ENCODE measurements around the gene TAAR5. TPM values are rescaled to one million over a fixed set of nuclear protein-coding genes. Genes with fewer than 3 reads are reported as not detected.
A peak's percentile ranks its signal among the peaks of the same experiment; 100 is the strongest.
"Not testable (repeated sequence)": the region's sequence is repeated elsewhere in the genome, so short reads cannot be mapped to it uniquely, and the experiment has no call there.

The TAAR5 gene, protein sequence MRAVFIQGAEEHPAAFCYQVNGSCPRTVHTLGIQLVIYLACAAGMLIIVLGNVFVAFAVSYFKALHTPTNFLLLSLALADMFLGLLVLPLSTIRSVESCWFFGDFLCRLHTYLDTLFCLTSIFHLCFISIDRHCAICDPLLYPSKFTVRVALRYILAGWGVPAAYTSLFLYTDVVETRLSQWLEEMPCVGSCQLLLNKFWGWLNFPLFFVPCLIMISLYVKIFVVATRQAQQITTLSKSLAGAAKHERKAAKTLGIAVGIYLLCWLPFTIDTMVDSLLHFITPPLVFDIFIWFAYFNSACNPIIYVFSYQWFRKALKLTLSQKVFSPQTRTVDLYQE
- total RNA-seq = not detected

DNA sequence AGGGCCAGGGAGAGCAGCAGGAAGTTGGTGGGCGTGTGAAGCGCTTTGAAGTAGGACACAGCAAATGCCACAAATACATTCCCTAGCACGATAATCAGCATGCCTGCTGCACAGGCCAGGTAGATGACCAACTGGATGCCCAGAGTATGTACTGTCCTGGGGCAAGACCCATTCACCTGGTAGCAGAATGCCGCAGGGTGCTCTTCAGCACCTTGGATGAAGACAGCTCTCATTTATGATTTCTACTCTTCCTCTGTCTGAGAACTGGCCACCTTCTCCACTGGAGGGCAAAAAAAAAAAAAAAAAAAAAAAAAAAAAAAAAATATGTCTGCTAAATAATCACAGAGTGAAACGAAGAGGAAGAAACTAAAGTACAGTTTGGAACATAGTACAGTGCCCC lies at the start of gene TAAR5:
TSS of gene TAAR5 (minus strand) at position 288 of the 400 bp plus-strand sequence. CDS start at position 233, 55 bp downstream.
- no peak for DNase-seq (ENCODE audit: low spot score)

DNA sequence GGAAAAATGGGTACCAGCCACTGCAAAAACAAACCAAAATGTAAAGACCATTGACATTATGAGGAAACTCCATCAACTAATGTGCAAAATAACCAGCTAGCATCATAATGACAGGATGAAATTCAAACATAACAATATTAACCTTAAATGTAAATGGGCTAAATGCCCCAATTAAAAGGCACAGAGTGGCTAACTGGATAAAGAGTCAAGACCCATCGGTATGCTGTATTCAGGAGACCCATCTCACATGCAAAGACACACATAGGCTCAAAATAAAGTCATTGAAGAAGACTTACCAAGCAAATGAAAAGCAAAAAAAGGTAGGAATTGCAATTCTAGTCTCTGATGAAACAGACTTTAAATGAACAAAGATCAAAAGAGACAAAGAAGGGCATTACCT lies 47.6 kb upstream of the TAAR5 start:
- not testable (repeated sequence) for DNase-seq (ENCODE audit: low spot score)

DNA sequence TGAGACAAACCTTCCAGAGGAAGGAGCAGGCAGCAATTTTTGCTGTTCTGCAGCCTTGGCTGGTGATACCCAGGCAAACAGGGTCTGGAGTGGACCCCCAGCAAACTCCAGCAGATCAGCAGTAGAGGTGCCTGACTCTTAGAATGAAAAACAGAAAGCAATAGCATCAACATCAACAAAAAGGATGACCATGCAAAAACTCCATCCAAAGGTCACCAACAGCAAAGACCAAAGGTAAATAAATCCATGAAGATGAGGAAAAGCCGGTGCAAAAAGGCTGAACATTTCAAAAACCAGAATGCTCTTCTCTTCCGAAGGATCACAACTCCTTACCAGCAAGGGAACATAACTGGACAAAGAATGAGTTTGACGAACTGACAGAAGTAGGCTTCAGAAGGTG lies 46.4 kb upstream of the TAAR5 start:
- DNase-seq (ENCODE audit: low spot score) = not testable (repeated sequence)

DNA sequence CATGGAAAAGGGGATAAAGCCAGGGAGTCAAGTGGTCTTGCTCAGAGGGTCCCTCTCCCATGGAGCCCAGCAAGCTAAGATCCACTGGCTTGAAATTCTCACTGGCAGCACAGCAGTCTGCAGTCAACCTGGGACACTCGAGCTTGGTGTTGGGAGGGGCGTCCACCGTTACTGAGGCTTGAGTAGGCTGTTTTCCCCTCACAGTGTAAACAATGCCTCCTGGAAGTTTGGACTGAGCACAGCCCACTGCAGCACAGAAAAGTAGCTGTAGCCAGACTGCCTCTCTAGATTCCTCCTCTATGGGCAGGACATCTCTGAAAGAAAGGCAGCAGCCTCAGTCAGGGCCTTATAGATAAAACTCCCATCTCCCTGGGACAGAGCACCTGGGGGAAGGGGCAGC lies 45.7 kb upstream of the TAAR5 start:
- DNase-seq (ENCODE audit: low spot score) = not testable (repeated sequence)

DNA sequence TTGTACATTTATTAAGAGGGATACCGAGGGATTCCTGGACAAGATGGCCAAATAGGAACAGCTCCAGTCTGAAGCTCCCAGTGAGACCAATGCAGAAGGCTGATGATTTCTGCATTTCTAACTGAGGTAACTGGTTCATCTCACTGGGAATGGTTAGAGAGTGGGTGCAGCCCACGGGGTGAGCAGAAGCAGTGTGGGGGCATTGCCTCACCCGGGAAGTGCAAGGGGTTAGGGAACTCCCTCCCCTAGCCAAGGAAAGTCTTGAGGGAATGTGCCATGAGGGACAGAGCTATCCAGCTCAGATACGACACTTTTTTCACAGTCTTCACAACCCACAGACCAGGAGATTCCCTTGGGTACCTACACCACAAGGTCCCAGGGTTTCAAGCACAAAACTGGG lies 45.3 kb upstream of the TAAR5 start:
- no peak for DNase-seq (ENCODE audit: low spot score)

DNA sequence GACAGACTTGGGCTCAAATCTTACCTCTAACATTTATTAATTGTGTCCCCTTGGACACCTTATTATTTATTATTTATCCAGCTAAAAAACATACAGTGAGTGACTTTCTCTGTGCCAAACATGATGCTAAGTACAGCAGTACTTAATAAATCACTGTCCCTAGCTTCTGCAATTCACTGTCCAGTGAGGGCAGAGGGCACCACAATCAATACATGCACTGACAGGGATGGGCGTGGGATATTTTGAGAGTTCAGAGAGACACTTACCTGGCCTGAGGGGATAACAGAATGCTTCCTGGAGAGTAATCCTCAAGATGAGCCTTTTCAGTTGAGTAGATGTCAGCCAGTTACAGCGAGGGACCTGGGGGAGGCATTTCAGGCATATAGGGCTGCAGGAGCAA lies 43.8 kb upstream of the TAAR5 start:
- DNase-seq (ENCODE audit: low spot score) = no peak

DNA sequence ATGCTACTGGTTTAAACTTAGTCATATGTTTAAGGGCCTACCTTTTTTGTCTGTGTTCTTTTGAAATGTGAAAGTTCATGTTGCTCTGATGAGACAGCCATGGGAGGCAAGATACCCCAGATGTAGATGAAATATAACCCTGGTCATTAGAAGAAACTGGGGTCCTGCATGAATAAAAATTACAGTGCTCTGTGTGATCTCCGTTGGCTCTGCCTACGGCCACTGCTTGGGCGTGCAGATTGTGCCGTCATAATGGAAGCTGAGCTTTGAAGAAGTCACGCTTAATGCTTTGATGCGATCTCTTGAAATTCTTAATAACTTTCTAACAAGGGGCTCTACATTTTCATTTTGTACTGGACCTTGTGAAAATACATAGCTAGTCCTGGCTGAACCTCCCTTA lies 34.6 kb upstream of the TAAR5 start, which contains the start of gene TAAR2:
TSS of gene TAAR2 (minus strand) at position 101 of the 400 bp plus-strand sequence. CDS start at position 101, 0 bp downstream.
- DNase-seq (ENCODE audit: low spot score) = no peak

DNA sequence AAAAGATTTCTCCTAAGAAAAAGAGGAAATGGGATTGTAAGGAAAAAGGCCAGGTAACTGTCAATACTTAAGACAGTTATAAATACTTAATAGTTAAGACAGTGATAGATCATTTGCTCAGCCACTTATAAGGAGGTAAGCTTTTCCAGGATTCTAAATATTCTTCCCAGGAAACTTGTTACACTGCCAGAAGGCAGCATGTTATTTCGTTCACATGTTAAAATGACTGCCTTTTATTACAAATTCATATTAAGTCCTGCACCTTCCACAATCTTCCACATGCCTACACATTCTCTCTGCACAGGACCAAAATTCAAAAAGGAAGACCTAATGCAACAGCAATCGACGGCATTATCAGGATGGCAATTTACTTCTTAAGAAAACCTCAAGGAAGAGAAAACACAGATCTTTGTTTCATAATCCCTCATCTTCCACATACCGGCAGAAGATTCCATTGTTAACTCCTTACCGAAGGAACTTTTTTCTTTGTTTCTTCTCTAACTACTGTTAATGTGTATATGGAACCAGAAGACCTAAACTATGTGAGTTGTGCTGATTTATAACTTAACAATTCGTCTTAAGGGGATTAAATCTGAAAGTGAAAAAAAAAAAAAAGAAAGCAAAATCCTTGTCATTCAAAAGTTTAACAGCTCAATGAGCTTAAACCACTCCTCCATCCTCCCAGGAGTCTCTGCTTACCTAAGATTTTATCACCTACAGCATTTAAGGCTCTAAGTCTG lies 33.7 kb upstream of the TAAR5 start:
- no peak for DNase-seq (ENCODE audit: low spot score)

DNA sequence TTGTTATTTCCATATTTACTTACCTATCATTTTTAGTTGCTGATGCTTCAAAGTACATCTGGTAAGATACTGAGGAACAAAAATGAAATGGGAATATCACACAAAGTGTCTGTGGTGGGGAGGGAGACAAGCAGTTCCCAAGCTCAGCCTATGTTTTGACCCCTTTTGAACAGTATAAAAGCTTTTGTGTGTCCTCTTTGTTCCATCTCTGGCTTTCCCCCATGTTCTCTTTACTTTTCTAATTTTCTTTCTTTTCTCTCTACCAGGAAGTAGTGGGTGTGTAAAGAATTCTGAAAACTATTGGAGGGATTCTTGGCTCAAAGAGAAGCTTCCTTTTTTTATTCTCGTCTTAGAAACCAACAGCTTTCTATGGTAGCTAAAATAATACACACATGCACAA lies 27.1 kb upstream of the TAAR5 start:
- DNase-seq (ENCODE audit: low spot score) = no peak

DNA sequence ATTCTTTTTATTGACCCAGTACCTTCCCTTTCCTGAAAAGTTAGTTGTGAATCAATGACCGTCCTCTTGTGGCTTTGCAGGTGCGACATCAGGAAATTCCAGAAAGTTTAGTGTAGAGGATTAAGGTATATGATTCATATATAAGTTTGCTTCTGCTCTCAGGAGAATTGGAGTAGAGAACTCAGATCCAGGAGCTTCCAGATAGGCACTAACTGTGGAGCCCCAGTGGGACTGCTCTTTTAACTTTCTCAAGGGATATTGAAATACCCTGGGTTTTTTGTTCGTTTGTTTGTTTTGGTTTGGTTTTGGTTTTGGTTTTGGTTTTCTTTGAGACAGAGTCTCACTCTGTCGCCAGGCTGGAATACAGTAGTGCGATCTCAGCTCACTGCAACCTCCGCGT lies 25.0 kb upstream of the TAAR5 start:
- DNase-seq (ENCODE audit: low spot score) = no peak

DNA sequence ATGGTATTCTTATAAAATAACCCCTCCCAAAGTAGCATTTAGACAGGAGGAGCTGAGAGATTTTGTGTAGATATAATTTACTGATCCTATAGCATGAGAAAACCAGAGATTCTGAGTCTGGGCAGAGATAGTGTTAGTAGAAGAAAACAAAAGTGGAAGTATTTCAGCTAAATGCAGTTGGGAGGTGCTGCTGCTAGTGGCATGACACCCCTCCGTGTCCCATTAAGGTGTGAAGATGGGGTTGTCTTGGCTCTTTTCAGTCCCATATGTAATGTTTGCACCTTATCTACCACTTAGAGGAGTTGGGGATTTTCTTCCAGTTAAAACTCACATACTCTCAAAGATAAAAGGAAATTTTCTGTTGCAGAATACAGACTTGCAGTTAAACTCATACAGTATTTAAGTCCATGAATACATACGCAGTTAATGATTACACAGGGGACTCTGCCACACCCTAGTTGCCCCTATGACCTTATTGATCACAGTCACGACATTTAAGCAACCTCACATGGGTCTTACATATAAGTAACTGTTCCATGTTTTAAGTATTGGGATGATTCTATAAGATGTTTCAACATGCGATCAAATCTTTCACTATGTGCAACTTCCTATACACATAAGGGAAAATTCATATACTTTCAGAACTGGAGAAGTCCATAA lies 23.0 kb upstream of the TAAR5 start:
- peak; percentile 42 for DNase-seq (ENCODE audit: low spot score)

DNA sequence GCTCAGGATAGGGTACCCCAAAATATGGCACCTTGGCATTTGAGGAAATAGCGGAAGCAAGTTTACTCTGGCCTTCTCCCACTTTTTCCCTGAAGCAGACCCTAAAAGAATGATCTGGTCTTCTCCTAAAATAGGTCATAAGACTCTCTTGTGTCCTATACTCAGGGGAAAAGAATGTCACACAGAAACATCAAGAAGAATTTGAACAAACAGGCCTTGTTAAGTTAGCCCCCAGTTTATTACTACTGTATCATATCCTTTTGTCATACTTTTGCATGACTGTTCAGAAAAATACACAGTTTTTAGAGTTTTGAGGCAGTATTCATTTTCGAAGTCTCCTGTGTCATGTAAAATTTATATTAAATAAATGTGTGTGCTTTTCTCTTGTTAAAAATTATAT lies 22.1 kb upstream of the TAAR5 start:
- DNase-seq (ENCODE audit: low spot score) = no peak

DNA sequence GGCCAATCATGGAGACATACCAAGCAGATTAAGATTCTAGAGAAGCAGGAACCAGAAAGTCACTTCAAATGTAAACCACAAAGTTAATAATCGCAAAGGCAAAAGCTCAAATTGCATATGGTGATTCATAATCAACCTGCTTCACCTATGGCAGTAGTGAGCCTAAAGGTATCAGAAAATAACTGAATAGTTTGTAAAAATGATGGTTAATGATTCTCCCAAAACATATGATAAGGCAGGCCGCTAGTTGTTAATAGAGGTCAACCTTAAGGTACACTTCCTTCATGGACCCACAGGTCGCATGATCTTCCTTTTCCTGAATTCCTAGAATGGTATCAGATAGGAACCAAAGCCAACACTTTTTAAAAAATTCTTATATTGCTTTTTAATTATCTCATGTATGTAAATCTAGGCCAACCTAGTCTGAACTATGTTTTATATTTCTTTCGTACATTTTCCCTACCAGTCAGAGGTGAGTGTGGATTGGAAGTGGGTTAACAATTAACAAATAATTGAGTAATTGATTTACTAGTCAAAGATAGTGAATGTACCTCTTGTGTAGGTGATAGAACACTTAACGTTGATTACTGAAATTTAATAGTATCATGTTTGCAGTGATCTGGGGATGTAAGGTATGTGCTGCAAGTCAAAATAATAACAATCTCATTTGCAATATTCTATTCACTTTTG lies 18.1 kb upstream of the TAAR5 start:
- peak; percentile 21 for DNase-seq (ENCODE audit: low spot score)

DNA sequence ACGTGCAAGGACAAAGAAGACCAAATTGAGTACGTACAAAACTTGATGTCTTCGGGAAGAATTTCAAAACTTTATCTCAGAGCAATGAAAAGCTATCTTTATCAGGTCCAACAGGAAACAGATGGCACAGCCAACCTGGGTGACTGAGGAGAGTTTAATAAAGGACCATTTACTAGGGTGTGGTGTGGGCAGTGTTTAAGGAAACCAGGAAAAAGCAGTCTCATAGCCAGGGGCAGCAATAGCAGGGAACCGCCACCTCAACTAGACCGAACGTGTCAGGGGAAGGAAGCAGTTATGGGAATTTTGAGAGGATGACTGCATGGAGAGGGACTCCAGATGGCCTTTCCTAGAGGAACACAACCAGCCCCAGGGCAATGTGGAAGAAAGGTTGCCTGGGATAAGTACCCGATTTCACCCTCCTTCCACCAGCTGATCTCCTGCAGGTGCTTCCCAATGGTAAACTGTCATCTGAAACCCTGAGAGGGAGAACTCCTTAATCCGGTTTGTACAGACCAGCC lies 15.2 kb upstream of the TAAR5 start:
- DNase-seq (ENCODE audit: low spot score) = no peak

DNA sequence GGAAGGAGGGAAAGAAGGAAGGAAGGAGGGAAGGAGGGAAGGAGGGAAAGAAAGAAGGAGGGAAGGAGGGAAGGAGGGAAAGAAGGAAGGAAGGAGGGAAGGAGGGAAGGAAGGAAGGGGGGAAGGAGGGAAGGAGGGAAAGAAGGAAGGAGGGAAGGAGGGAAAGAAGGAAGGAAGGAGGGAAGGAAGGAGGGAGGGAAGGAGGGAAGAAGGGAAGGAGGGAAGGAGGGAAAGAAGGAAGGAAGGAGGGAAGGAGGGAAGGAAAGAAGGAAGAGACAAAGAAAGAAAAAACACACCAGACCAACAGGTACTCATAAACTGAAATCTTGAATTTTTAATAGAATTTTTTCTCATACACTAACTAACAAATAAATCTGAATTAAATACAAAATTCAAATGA lies 11.4 kb upstream of the TAAR5 start:
- not testable (repeated sequence) for DNase-seq (ENCODE audit: low spot score)

DNA sequence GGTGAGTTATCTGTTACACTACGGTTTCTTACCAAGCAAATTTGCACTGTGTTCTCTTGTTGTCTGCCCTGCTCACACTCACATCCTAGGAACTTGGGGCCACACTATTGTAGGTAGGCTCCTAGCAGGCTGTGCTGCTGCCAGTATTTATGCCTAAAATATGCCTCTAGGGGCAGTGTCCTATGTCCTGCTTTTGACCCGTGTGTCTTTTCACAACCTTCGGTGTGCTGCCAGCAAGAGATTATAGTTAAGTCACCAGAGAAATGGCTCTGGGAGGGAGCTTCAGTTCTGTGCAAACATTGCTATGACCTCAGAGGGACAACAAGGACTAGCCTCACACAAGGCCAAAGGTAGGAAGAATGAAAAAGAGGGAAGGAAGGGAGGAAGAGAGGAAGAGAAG lies 8.9 kb upstream of the TAAR5 start:
- DNase-seq (ENCODE audit: low spot score) = no peak

DNA sequence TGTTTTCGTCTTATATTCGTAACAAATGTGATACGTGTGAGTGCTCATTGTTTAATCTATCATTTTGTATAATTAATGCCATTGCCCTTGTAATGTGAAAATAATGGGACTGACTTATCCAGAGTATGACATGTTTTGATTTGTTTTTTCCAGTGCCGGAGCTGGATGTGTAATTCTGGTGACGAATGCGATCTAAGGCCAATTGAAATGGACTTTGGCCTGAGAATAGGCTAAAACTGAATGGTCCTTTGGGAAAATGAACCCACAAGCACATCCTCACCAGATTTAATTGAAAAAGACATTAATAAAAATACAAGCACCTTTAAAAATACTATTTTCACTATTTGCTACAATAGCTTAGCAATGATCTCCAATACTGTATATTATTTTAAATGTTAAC lies 6.7 kb upstream of the TAAR5 start:
- DNase-seq (ENCODE audit: low spot score) = no peak

DNA sequence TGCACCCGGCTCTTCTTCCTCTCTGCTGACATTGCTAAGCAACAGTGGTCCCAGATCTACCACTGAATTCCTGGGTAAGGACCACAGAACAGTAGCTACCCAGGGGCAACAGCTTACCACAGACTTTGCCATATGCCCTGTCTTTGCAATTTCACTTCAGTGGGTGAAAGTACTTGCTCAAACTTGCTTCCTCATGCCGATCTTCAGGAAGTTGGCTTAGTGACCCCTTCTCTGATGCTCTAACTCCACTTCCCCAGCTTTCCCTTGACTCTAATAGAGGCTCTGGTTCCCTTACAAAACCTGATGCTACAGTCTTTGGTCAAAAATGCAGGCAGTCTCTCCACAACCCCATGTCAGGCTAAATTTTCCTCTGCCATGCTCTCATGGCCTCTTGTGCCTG lies 3.3 kb upstream of the TAAR5 start:
- DNase-seq (ENCODE audit: low spot score) = no peak

DNA sequence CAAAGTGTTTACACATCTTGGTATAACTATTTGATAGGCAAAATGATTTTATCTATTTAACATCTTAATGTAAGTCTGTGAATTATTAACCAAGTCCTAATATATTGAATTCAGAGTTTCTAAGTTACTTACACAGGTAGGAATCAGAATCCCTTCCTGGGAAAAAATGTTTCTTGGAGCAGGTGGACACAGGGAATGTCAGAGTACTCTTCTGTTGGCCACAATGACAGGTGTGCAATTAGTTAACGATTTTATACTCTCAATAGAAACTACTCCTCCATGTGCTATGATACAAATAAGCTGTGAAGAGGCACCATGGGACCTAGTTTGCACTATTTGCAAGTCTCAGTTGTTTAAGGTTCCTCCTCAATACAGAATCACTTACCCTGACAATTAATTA lies 821 bp upstream of the TAAR5 start:
- no peak for DNase-seq (ENCODE audit: low spot score)

DNA sequence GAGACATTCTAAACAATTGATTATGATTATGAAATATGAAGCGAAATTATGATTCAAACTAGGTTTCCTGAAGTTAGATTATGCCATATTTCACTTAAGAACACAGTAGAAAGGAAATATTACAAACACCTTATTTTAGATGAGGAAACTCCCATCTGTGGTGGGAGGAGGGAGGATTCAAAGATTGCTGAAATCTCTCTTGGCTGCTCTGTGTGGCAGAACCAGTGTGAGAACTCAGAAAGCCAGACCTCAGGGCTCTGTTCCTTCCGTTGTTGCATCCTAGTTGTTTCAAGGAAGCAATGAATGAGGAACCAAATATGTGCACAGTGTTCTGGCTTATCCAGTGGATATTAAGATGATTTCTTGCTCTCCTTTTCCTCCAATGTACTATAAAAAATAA lies 2.1 kb downstream of the TAAR5 start:
- DNase-seq (ENCODE audit: low spot score) = no peak

DNA sequence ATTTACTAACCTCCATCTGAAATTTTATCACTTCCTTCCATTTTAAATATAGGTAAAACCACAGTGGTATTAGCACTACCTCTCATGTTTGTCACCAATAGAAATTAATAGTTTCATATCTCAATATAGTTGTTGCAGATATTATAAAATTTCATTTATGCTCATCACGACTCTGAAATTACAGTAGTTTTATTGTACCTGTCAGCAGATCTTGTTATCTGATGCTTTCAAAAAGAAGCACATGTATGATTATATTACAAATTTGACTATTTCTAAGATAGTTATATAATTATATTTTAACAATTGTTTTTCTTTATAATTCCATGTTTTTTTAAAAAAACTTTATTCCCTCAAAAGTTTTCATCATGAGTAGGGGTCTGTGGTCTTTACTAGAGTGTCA lies 4.8 kb downstream of the TAAR5 start:
- no peak for DNase-seq (ENCODE audit: low spot score)

DNA sequence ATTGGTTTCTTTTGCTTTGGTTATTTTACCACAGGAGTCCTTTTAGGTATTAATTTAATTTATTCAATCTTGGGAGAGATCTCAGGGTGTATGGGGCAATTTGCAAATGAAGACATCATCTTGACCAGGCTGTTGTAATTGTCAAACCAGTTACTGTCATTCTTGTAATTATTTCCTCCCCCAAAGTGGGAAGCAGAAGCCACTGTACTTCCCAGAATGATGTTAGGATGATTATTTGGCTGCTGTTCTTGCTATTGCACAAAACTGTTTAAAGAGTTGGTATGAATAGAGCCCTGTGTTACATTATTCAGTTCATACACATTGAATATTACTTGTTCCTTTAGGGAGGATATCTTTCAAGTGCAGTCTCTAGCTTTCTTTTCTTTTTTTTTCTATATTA lies 17.8 kb downstream of the TAAR5 start:
- no peak for DNase-seq (ENCODE audit: low spot score)

Data from mucosa of gallbladder (tissue), 1 donor.